Measurements from ENCODE around the gene LIMS2. TPM values are rescaled to one million over a fixed set of nuclear protein-coding genes. Genes with fewer than 3 reads are reported as not detected.

Gene LIMS2
- total RNA-seq, 1 donor from 2014 or later: 6.2 TPM

DNA sequence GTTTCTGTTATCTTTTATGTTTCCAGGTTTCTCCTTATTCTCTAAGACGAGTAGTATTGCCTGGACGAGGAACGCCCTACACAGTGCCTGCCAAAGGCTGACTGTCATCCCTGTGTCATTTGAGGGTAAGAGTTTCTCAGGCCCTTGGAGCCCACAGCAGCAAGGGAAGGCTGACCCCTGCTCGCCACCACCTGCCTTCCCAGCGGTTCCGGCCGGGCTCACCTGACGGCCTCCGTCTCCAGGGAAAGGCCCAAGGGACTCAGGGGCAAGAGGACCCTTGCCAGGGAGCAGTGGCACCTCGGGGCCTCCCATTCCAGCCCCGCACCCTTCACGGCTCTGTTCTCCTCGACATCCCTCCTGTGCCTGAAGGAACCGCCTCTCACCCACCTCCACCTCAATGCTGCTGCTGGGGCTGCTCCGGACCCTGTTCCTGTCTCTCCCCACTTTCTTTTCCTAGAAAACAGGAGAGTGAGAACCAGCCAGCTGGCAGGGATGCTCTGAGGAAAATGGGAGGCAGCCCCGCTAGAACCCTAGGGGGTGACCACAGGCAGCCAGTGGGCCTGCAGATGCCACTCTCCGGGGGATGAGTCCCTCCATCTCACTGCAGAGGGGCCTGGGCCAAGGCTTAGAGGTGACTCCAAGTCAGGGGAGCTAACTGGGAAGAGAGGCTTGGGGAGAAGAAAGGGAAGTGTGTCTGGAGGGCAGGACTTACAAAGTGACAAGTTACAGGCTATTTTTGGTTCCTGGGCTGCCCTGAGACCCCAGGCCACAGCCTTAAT lies 1.9 kb downstream of the LIMS2 start:
- Mint-ChIP-seq H3K27ac (no peak overlapping the region), H3K9me3 (ENCODE audit: low read depth) (no peaks in the 10 kb centered on the region), H3K36me3 (ENCODE audit: insufficient read depth) (no peaks in the 10 kb centered on the region), H3K4me1 (ENCODE audit: low read depth) (peaks cover 10% of the 10 kb centered on the region), H3K4me3 (ENCODE audit: low read depth) (no peak overlapping the region), H3K27me3 (peaks cover 77% of the 10 kb centered on the region)
- no peak for DNase-seq (ENCODE audit: low spot score, unreplicated experiment)
- TF ChIP-seq, protein P1, sequence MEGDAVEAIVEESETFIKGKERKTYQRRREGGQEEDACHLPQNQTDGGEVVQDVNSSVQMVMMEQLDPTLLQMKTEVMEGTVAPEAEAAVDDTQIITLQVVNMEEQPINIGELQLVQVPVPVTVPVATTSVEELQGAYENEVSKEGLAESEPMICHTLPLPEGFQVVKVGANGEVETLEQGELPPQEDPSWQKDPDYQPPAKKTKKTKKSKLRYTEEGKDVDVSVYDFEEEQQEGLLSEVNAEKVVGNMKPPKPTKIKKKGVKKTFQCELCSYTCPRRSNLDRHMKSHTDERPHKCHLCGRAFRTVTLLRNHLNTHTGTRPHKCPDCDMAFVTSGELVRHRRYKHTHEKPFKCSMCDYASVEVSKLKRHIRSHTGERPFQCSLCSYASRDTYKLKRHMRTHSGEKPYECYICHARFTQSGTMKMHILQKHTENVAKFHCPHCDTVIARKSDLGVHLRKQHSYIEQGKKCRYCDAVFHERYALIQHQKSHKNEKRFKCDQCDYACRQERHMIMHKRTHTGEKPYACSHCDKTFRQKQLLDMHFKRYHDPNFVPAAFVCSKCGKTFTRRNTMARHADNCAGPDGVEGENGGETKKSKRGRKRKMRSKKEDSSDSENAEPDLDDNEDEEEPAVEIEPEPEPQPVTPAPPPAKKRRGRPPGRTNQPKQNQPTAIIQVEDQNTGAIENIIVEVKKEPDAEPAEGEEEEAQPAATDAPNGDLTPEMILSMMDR (IDR thresholded peaks at IDR 0.05; ENCODE audit: unreplicated experiment): no peak

DNA sequence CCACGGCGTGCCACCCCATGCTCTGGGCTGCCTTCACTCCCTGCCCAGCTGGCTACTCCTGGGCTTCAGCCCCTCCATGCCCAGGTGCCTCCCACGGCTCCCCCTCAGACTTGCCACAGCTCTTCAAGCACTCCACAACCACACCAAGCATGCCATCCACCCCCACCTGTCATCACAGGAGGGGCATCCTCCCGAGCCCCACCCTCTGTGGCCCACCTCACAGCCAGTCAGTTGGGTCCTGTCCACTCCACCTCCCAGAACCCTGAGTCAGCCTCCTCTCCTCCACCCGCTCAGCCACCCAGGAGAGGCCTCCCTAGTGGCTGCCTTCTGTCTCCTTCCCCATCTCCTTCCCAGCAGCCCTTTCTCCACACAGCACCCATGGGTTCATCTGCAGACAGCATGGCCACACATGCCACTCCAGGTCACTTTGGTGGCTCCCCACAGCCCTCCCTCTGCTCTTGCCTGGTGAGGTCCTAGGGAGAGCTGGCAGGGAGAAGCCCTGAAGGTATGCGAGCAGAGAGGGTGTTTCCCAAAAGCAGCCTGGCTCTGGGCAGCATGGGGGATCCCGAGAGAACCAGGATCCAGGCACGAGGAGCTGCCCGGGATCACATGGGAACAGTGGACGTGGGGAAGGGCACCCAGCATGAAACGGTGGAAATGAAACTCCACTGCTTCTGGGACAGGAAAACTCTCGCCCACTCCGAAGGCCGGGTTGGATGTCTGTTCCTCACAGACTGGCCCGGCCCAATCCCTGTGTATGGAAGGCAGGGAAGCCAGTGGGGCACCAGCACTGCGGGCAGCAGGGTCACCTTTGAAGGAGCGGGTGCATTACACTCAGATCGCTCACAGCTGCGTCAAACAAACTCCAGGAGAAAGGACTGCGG lies 2.7 kb downstream of the LIMS2 start:
- peaks cover 69% of the 10 kb centered on the region for H3K27me3 Mint-ChIP-seq
- H3K27ac Mint-ChIP-seq: no peak overlapping the region
- peaks cover 10% of the 10 kb centered on the region for H3K4me1 Mint-ChIP-seq (ENCODE audit: low read depth)
- TF ChIP-seq, protein P1 (IDR thresholded peaks at IDR 0.05; ENCODE audit: unreplicated experiment): no peak
- DNase-seq (ENCODE audit: low spot score, unreplicated experiment): no peak
- H3K36me3 Mint-ChIP-seq (ENCODE audit: insufficient read depth): no peaks in the 10 kb centered on the region
- no peaks in the 10 kb centered on the region for H3K9me3 Mint-ChIP-seq (ENCODE audit: low read depth)
- no peak overlapping the region for H3K4me3 Mint-ChIP-seq (ENCODE audit: low read depth)

DNA sequence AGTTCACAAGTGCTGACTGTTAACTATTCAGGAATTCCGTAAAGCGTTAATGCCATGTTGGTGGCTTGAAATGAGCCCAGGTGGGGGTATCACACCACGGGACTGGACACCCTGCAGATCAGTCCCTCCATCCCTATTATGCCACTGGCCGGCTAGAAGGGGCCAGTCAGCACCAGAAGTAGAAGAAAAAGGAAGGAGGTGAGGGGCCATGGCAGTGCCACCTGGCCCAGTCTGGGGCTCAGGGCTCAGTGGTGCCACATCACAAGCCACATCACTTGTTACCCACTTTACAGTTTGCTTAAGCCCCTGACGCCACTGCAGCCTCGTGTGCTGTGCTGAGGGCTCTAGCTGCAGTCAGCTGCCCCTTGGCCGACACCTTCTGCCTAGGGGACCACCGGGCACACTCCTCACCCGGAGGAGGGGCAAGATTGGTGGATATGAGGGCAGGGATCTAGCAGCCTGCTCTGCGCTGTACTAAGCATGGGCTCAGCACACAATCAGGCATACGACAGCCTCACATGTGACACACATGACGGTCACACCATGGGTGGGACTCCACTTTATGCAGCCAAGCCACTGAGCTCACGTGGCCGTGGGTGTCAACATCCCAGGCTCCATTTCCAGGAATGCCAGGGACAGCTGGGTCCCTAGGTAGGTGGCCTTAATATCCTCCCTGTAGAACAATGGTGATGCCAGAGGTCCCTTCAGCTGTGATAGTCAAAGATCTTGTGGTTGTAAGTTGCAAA lies 3.6 kb downstream of the LIMS2 start:
- DNase-seq (ENCODE audit: low spot score, unreplicated experiment): no peak
- peaks cover 67% of the 10 kb centered on the region for H3K27me3 Mint-ChIP-seq
- H3K4me1 Mint-ChIP-seq (ENCODE audit: low read depth): peaks cover 10% of the 10 kb centered on the region
- H3K27ac Mint-ChIP-seq: no peak overlapping the region
- TF ChIP-seq, protein P1 (IDR thresholded peaks at IDR 0.05; ENCODE audit: unreplicated experiment): no peak
- H3K9me3 Mint-ChIP-seq (ENCODE audit: low read depth): no peaks in the 10 kb centered on the region
- no peaks in the 10 kb centered on the region for H3K36me3 Mint-ChIP-seq (ENCODE audit: insufficient read depth)
- no peak overlapping the region for H3K4me3 Mint-ChIP-seq (ENCODE audit: low read depth)

DNA sequence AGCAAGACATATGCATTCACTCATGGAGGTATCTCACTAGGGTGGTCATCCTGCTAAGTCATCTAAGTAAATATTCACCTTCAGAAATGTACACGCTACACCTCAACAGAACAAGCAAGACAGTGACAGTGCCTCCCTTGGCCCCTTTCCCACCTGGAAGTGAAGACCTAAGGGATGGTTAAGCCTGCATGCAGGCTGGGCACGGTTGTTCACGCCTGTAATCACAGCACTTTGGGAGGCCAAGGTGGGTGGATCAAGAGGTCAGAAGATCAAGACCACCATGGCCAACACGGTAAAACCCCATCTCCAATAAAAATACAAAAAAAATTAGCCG lies 4.4 kb downstream of the LIMS2 start:
- no peak for DNase-seq (ENCODE audit: low spot score, unreplicated experiment)
- Mint-ChIP-seq H3K4me3 (ENCODE audit: low read depth) (no peak overlapping the region), H3K27ac (no peak overlapping the region), H3K36me3 (ENCODE audit: insufficient read depth) (no peaks in the 10 kb centered on the region), H3K27me3 (peaks cover 67% of the 10 kb centered on the region), H3K9me3 (ENCODE audit: low read depth) (no peaks in the 10 kb centered on the region), H3K4me1 (ENCODE audit: low read depth) (peaks cover 8% of the 10 kb centered on the region)
- TF ChIP-seq, protein P1 (IDR thresholded peaks at IDR 0.05; ENCODE audit: unreplicated experiment): no peak
